Neural crest cell (in vitro differentiated cells): Measurements from ENCODE around the gene MED23. TPM values are rescaled to one million over a fixed set of nuclear protein-coding genes. Genes with fewer than 3 reads are reported as not detected.
"Not testable (repeated sequence)": the region's sequence is repeated elsewhere in the genome, so short reads cannot be mapped to it uniquely, and the experiment has no call there.

Experiments
- DNase-seq: peaks from one replicate; pipeline ENCODE4 v3.0.0; 2021; ENCODE audit warnings: low read depth, mixed read lengths, low spot score
- H3K27ac Mint-ChIP-seq: one replicate; pipeline ENCODE4 v1.8.0; 2021; ENCODE audit warnings: mild to moderate bottlenecking, mixed read lengths; ENCODE audit not compliant: unreplicated experiment
- H3K27me3 Mint-ChIP-seq: 2 replicates; pipeline ENCODE4 v1.8.0; 2021; ENCODE audit warnings: low read depth, mild to moderate bottlenecking, mixed read lengths
- H3K36me3 Mint-ChIP-seq: 2 replicates; pipeline ENCODE4 v1.8.0; 2021; ENCODE audit warnings: low read depth, mild to moderate bottlenecking, mixed read lengths
- H3K4me1 Mint-ChIP-seq: 2 replicates; pipeline ENCODE4 v1.8.0; 2021; ENCODE audit warnings: mixed read lengths
- H3K4me3 Mint-ChIP-seq: one replicate; pipeline ENCODE4 v1.8.0; 2021; ENCODE audit warnings: mild to moderate bottlenecking, mixed read lengths
- H3K9me3 Mint-ChIP-seq: 2 replicates; pipeline ENCODE4 v1.8.0; 2021; ENCODE audit warnings: mixed read lengths
- total RNA-seq: library from RNA; stranded (reverse); gene quantifications from 2 replicates; pipeline ENCODE4 v1.2.1, GENCODE V29; 2021
- TF ChIP-seq, protein P1 (sequence below): fragments of 200-600 bp; sonication (generic); conservative IDR thresholded peaks from 2 replicates; pipeline ENCODE4 v1.5.0; 2021; ENCODE audit warnings: antibody characterized with exemption, mild to moderate bottlenecking

MED23 gene
- total RNA-seq, 1 donor from 2014 or later, result 30.0 TPM

DNA sequence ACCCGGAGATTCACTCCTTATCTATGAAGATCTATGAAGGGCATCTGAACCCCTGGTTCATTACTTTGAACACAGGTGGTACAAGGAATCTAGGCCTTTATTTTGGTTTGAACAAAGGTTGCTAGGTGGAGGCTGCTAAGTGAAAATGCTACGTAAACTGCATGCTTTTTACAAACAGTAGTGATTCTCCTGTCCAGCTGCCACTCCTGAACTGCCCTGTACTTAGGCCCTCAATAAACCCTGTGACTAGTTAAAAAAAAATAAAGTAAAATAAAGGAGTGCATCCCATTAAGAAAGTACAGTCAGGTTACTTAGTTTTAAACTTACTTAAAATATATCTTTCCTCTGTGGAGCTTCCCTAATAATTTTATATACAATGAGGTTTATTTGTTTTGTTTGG lies 82.7 kb downstream of the MED23 start:
- Mint-ChIP-seq H3K9me3 (peaks cover 12% of the 10 kb centered on the region), H3K27me3 (no peaks in the 10 kb centered on the region), H3K4me1 (no peaks in the 10 kb centered on the region), H3K4me3 (no peak overlapping the region), H3K27ac (no peak overlapping the region), H3K36me3 (no peaks in the 10 kb centered on the region)
- TF ChIP-seq, protein P1, sequence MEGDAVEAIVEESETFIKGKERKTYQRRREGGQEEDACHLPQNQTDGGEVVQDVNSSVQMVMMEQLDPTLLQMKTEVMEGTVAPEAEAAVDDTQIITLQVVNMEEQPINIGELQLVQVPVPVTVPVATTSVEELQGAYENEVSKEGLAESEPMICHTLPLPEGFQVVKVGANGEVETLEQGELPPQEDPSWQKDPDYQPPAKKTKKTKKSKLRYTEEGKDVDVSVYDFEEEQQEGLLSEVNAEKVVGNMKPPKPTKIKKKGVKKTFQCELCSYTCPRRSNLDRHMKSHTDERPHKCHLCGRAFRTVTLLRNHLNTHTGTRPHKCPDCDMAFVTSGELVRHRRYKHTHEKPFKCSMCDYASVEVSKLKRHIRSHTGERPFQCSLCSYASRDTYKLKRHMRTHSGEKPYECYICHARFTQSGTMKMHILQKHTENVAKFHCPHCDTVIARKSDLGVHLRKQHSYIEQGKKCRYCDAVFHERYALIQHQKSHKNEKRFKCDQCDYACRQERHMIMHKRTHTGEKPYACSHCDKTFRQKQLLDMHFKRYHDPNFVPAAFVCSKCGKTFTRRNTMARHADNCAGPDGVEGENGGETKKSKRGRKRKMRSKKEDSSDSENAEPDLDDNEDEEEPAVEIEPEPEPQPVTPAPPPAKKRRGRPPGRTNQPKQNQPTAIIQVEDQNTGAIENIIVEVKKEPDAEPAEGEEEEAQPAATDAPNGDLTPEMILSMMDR, result no peak
- DNase-seq, result no peak

DNA sequence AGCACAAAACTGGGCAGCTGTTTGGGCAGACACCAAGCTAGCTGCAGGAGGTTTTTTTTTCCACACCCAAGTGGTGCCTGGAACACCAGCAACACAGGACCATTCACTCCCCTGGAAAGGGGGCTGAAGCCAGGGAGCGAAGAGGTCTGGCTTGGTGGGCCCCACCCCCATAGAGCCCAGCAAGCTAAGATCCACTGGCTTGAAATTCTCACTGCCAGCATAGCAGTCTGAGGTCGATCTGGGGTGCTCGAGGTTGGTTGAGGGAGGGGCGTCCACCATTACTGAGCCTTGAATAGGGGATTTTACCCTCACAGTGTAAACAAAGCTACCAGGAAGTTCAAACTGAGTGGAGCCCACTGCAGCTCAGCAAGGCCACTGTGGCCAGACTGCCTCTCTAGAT lies 89.4 kb downstream of the MED23 start:
- not testable (repeated sequence) for DNase-seq, H3K36me3 Mint-ChIP-seq, H3K27ac Mint-ChIP-seq

DNA sequence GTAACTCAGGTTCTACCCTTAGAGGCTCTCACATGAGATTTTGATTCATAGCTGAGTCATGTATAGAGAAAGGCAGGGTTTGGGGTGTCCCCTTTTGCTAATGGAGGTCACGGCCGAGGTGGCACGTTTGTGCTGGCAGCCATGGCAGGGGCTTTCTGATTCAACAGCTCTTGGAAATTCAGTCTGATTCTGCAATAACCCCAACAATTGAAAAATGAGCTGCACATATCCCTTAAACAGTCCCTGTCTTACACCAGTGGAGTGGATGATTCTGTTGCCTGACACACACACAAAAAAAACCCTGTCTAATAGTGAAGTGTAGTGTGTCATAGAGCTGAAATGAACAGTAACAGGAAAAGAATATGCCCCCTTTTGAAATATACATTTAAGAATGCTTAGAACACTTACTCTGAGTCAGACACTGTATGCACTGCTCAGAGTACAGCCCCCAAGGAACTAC lies 95.4 kb downstream of the MED23 start:
- Mint-ChIP-seq H3K9me3 (peaks cover 8% of the 10 kb centered on the region), H3K27ac (no peak overlapping the region), H3K4me3 (no peak overlapping the region), H3K4me1 (no peaks in the 10 kb centered on the region), H3K27me3 (no peaks in the 10 kb centered on the region), H3K36me3 (peaks cover 2% of the 10 kb centered on the region)
- TF ChIP-seq, protein P1, result no peak
- no peak for DNase-seq

More for the DNA sequence above, 89.4 kb downstream of the MED23 start:
- H3K4me1 Mint-ChIP-seq, H3K27me3 Mint-ChIP-seq, H3K9me3 Mint-ChIP-seq, H3K4me3 Mint-ChIP-seq: not testable (repeated sequence)

DNA sequence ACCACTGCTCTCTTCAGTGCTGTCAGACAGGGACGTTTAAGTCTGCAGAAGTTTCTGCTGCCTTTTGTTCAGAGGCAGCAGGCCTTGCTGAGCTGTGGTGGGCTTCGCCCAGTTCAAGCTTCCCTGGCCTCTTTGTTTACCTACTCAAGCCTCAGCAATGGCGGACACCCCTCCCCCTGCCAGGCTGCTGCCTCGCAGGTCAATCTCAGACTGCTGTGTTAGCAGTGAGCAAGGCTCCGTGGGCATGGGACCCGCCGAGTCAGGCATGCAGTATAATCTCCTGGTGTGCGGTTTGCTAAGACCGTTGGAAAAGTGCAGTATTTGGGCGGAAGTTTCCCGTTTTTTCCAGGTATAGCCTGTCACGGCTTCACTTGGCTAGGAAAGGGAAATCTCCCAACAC lies 96.4 kb downstream of the MED23 start:
- not testable (repeated sequence) for DNase-seq, H3K9me3 Mint-ChIP-seq, H3K36me3 Mint-ChIP-seq, H3K27ac Mint-ChIP-seq, H3K4me1 Mint-ChIP-seq, H3K4me3 Mint-ChIP-seq, H3K27me3 Mint-ChIP-seq

DNA sequence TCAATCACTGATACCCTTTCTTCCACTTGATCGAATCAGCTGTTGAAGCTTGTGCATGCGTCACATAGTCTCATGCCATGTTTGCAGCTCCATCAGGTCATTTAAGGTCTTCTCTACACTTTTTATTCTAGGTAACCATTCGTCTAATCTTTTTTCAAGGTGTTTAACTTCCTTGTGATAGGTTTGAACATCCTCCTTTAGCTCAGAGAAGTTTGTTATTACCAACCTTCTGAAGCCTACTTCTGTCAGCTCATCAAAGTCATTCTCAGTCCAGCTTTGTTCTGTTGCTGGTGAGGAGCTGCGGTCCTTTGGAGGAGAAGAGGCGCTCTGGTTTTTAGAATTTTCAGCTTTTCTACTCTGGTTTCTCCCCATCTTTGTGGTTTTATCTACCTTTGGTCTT lies 97.1 kb downstream of the MED23 start:
- H3K9me3 Mint-ChIP-seq, H3K4me3 Mint-ChIP-seq, H3K27me3 Mint-ChIP-seq, H3K4me1 Mint-ChIP-seq, H3K27ac Mint-ChIP-seq, DNase-seq, H3K36me3 Mint-ChIP-seq: not testable (repeated sequence)

DNA sequence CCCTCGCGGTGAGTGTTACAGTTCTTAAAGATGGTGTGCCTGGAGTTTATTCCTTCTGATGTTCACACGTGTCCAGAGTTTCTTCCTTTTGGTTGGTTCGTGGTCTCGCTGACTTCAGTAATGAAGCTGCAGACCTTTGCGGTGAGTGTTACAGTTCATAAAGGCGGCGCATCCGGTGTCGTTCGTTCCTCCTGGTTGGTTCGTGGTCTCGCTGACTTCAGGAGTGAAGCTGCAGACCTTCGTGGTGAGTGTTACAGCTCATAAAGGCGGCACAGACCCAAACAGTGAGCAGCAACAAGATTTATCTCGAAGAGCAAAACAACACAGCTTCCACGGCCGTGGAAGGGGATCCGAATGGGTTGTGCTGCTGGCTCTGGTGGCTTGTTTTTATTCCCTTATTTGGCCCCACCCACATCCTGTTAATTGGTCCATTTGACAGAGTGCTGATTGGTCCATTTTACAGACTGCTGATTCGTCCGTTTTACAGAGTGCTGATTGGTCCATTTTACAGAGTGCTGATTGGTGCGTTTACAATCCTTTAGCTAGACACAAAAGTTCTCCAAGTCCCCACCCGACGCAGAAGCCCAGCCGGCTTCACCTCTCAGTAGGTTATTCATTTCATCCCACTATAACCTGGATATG lies 103.2 kb downstream of the MED23 start:
- DNase-seq, result no peak
- TF ChIP-seq, protein P1, result no peak

DNA sequence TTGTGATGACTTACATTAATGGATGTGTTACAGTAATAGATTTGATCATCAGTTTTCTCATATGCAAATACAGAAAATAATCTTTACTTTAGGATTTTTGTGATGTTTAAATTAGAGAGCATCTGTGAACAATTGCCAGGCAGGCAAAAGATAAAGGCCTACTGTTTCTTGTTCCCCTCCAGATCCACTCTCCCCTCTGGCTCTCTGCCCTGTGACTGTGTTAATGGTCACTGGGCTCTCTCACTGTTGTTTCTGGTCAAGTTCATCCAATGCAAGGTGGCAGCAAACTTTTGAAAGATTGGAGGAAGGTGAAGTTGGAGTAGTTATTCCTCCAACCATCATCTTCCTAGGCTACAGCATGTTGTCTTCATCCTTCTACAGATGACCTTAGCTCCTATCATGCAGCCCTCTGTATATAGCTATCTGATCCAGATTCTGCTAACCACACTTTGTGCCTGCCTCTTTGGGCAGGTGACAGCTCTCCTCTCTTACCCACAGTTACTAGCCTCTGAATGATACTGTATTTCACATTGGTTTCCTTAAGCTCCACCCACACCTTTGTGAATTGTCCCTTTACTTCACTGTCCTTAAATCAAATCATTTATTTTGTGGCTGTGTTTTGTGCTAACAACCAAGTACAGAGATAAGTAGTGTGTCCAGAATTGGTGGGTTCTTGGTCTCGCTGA lies 103.9 kb downstream of the MED23 start:
- H3K27me3 Mint-ChIP-seq, result no peaks in the 10 kb centered on the region
- H3K9me3 Mint-ChIP-seq, result peaks cover 6% of the 10 kb centered on the region
- no peak overlapping the region for H3K4me3 Mint-ChIP-seq
- no peak overlapping the region for H3K27ac Mint-ChIP-seq
- TF ChIP-seq, protein P1, result no peak
- H3K4me1 Mint-ChIP-seq, result no peaks in the 10 kb centered on the region
- no peak for DNase-seq
- H3K36me3 Mint-ChIP-seq, result peaks cover 2% of the 10 kb centered on the region

More for the DNA sequence above, 103.2 kb downstream of the MED23 start:
- Mint-ChIP-seq H3K36me3 (no peaks in the 10 kb centered on the region), H3K27ac (no peak overlapping the region), H3K4me1 (no peaks in the 10 kb centered on the region), H3K27me3 (no peaks in the 10 kb centered on the region), H3K9me3 (peaks cover 8% of the 10 kb centered on the region), H3K4me3 (no peak overlapping the region)
